ENCODE data around the gene TLCD3B.

DNA sequence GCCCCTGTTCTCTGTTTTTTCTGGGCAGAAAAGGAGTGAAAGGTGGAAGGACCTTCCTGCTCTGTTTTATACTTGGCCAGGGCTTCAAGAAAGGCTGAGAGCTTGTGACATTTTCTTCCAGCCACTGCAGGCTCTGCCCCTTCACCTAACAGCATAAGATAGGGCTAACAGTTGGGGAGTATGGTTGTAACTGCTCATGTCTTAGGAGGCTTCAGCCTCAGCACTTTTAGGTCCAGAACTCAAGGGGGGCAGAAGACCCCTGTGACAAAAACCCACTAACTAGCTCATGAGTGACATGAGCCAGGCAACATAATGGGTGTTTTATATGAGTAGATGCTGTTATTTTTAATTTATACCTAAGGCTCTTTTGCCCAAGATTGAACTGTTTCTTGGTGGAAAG lies 39.4 kb upstream of the TLCD3B start:
- no peak for TF ChIP-seq POLR2AphosphoS5 (IDR thresholded peaks at IDR 0.05)
- TF ChIP-seq, protein P1, sequence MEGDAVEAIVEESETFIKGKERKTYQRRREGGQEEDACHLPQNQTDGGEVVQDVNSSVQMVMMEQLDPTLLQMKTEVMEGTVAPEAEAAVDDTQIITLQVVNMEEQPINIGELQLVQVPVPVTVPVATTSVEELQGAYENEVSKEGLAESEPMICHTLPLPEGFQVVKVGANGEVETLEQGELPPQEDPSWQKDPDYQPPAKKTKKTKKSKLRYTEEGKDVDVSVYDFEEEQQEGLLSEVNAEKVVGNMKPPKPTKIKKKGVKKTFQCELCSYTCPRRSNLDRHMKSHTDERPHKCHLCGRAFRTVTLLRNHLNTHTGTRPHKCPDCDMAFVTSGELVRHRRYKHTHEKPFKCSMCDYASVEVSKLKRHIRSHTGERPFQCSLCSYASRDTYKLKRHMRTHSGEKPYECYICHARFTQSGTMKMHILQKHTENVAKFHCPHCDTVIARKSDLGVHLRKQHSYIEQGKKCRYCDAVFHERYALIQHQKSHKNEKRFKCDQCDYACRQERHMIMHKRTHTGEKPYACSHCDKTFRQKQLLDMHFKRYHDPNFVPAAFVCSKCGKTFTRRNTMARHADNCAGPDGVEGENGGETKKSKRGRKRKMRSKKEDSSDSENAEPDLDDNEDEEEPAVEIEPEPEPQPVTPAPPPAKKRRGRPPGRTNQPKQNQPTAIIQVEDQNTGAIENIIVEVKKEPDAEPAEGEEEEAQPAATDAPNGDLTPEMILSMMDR (IDR thresholded peaks at IDR 0.05), result no peak
